K562 (cell line): ENCODE results near the gene KTN1. TPM values are rescaled to one million over a fixed set of nuclear protein-coding genes. Genes with fewer than 3 reads are reported as not detected.

Source experiments
- ATAC-seq: fragments of 200-7000 bp; cut with Tn5 transposase; 3 replicates; pipeline ENCODE4 v1.9.1; 2020; ENCODE audit warnings: moderate library complexity
- BruUV-seq: library from RNA; stranded (reverse); fragments of 400-500 nt; replicated peaks from 2 replicates; lab custom pipeline; 2021; lab: Mats Ljungman, UMichigan
- CTCF ChIA-PET: fragments of 300-600 bp; formaldehyde crosslinking; extraction: SDS; loops from one replicate; lab custom pipeline; 2021; ENCODE audit warnings: low intra/inter-chr PET ratio; lab: Yijun Ruan, JAX
- POLR2A ChIA-PET: fragments of 300-600, 350-650 bp; sonication (Branson Sonifier 250); formaldehyde crosslinking; extraction: SDS; loops from one replicate; lab custom pipeline; 2021; ENCODE audit warnings: antibody characterized with exemption, inconsistent platforms; lab: Yijun Ruan, JAX
- DNase-seq, 4 experiments: peaks; one replicate each; pipeline versions ENCODE4 v3.0.0 to v3.0.0-alpha.2; 2011 to 2018; ENCODE audit warnings: low spot score in 3 of 4, mixed read lengths in 3 of 4; ENCODE audit errors: extremely low read depth in 1 of 4
- FAIRE-seq: peaks from 2 replicates; lab custom pipeline; 2011; peaks lifted over from hg19 to GRCh38; lab: Jason Lieb, UNC
- H2AFZ ChIP-seq: 2 replicates; pipeline ENCODE4 v1.6.0; 2011; ENCODE audit warnings: low read depth, low read length, control low read depth, inconsistent platforms
- H3K27ac ChIP-seq: fragments of 200-600 bp; 3 replicates; pipeline ENCODE4 v1.8.0; 2011; ENCODE audit warnings: low read depth, mild to moderate bottlenecking, control low read depth, inconsistent platforms, low read length, moderate library complexity, mixed read lengths; ENCODE audit errors: extremely low read depth
- H3K27me3 ChIP-seq, 2 experiments: fragments of 300-600 bp in 1 of 2; 2 replicates in 1 of 2; 3 replicates in 1 of 2; pipeline versions ENCODE4 v1.6.0 to v1.8.0; 2011; ENCODE audit warnings: inconsistent platforms in 2 of 2, low read length in 2 of 2, mild to moderate bottlenecking in 1 of 2, mixed read lengths in 1 of 2, moderate library complexity in 1 of 2; ENCODE audit not compliant: control insufficient read depth in 2 of 2, insufficient read depth in 2 of 2
- H3K36me3 ChIP-seq: fragments of 300-600 bp; 3 replicates; pipeline ENCODE4 v1.8.0; 2011; ENCODE audit warnings: mild to moderate bottlenecking, low read length, inconsistent platforms; ENCODE audit not compliant: control insufficient read depth, insufficient read depth
- H3K4me1 ChIP-seq, 2 experiments: fragments of 200-600 bp in 1 of 2; replicated peaks in 1 of 2; 2 replicates in 1 of 2; 3 replicates in 1 of 2; pipeline versions ENCODE4 v1.5.1 to v1.8.0; 2011; ENCODE audit warnings: inconsistent platforms in 2 of 2, low read length in 2 of 2, mild to moderate bottlenecking in 1 of 2, mixed read lengths in 1 of 2, moderate library complexity in 1 of 2; ENCODE audit not compliant: control insufficient read depth in 2 of 2, insufficient read depth in 2 of 2
- H3K4me2 ChIP-seq: 2 replicates; pipeline ENCODE4 v1.6.1; 2011; ENCODE audit warnings: low read length, control low read depth, inconsistent platforms, mixed read lengths; ENCODE audit not compliant: insufficient read depth
- H3K4me3 ChIP-seq: fragments of 200-600 bp; sonication (generic), shearing (Covaris generic); 2 replicates; pipeline ENCODE4 v1.5.1; 2016; ENCODE audit warnings: control low read depth, inconsistent platforms
- H3K79me2 ChIP-seq: fragments of 200-600 bp; 3 replicates; pipeline ENCODE4 v1.8.0; 2011; ENCODE audit warnings: low read length, inconsistent platforms; ENCODE audit not compliant: control insufficient read depth, insufficient read depth
- H3K9ac ChIP-seq, 2 experiments: 2 replicates each; pipeline versions ENCODE4 v1.6.0 to v1.6.1; 2011; ENCODE audit warnings: low read depth in 2 of 2, low read length in 2 of 2, control low read depth in 1 of 2, inconsistent platforms in 1 of 2, mild to moderate bottlenecking in 1 of 2, mixed read lengths in 1 of 2; ENCODE audit not compliant: insufficient read depth in 1 of 2
- H3K9me1 ChIP-seq: one replicate; pipeline ENCODE4 v1.6.0; 2011; ENCODE audit warnings: inconsistent platforms, mild to moderate bottlenecking, low read length, moderate library complexity; ENCODE audit not compliant: control insufficient read depth, insufficient read depth
- H3K9me3 ChIP-seq: replicated peaks from 2 replicates; pipeline ENCODE4 v1.5.1; 2011; ENCODE audit warnings: low read depth, low read length, inconsistent platforms; ENCODE audit not compliant: control insufficient read depth, insufficient read depth
- H4K20me1 ChIP-seq: replicated peaks from 2 replicates; pipeline ENCODE4 v1.6.1; 2011; ENCODE audit warnings: low read length, inconsistent platforms, mixed read lengths; ENCODE audit not compliant: control insufficient read depth, insufficient read depth
- ARID3B ChIP-seq: fragments of 250-450 bp; sonication (Bioruptor Pico); IDR thresholded peaks from 2 replicates; pipeline ENCODE4 v1.4.0; 2020; ENCODE audit warnings: borderline replicate concordance
- BCOR ChIP-seq: fragments of 450-650 bp; IDR thresholded peaks from 2 replicates; pipeline ENCODE4 v1.6.1; 2016
- EGR1 ChIP-seq: fragments of 450-650 bp; conservative IDR thresholded peaks from 2 replicates; pipeline ENCODE4 v1.6.1; 2017; ENCODE audit warnings: mild to moderate bottlenecking
- HLTF ChIP-seq: fragments of 450-650 bp; IDR thresholded peaks from 2 replicates; pipeline ENCODE4 v1.6.1; 2016
- MAX ChIP-seq: sonication (generic); formaldehyde crosslinking; IDR thresholded peaks from 2 replicates; pipeline ENCODE4 v1.9.0; 2022; ENCODE audit warnings: mild to moderate bottlenecking, missing genetic modification reagents
- NBN ChIP-seq: fragments of 450-650 bp; IDR thresholded peaks from 2 replicates; pipeline ENCODE4 v1.6.1; 2016; ENCODE audit warnings: low read depth, mild to moderate bottlenecking
- NR0B1 ChIP-seq: fragments of 450-650 bp; IDR thresholded peaks from one replicate; pipeline ENCODE4 v1.6.1; 2018; ENCODE audit warnings: mild to moderate bottlenecking, moderate library complexity; ENCODE audit not compliant: partially characterized antibody
- RFX5 ChIP-seq: IDR thresholded peaks from 2 replicates; pipeline ENCODE4 v1.6.1; 2011; ENCODE audit warnings: low read depth, mild to moderate bottlenecking, improper control_type of control experiment, low read length
- ZBTB17 ChIP-seq: fragments of 450-650 bp; formaldehyde crosslinking; IDR thresholded peaks from 2 replicates; pipeline ENCODE4 v1.4.0; 2020; ENCODE audit warnings: mild to moderate bottlenecking
- ZFP1 ChIP-seq: fragments of 450-650 bp; formaldehyde crosslinking; IDR thresholded peaks from 2 replicates; pipeline ENCODE4 v1.4.0; 2020; ENCODE audit warnings: mild to moderate bottlenecking, mixed read lengths
- ZFP91 ChIP-seq: sonication (generic); formaldehyde crosslinking; IDR thresholded peaks from 2 replicates; pipeline ENCODE4 v1.8.0; 2022; ENCODE audit warnings: mild to moderate bottlenecking, missing genetic modification reagents
- ZNF561 ChIP-seq: fragments of 450-650 bp; formaldehyde crosslinking; conservative IDR thresholded peaks from 2 replicates; pipeline ENCODE4 v1.4.0; 2020; ENCODE audit warnings: mild to moderate bottlenecking, moderate library complexity
- WGBS: fragments of 100-300 bp; shearing (Covaris generic); methylation state at CpG from one replicate; pipeline ENCODE4 v1.1.6; 2016; ENCODE audit warnings: low coverage, mixed read lengths; ENCODE audit not compliant: insufficient coverage; ENCODE audit errors: missing lambda C conversion rate; 5-methylcytosine and 5-hydroxymethylcytosine counted together
- in situ Hi-C: fragments of 300-500 bp; cut with MboI; formaldehyde crosslinking; loops from 4 replicates; pipeline ENCODE4 v1.15.0; 2018; ENCODE audit warnings: inconsistent platforms, mixed read lengths
- intact Hi-C: fragments of 100-400 bp; cut with micrococcal nuclease; formaldehyde crosslinking; loops from 2 replicates; pipeline ENCODE4 v1.14.2; 2022
- polyA plus RNA-seq, 8 experiments: library from polyadenylated mRNA; depleted of rRNA in 4 of 8; stranded (reverse) in 5 of 8; unstranded in 3 of 8; fragments of >200 nt; fragmentation: Nextera tagmentation in 2 of 8; fragmentation: Illumina TruSeq in 1 of 8; extraction: Ambion mirVana in 2 of 8; extraction: Trizol in 1 of 8; gene quantifications; 2 replicates each; pipeline versions ENCODE4 v1.2.1 to v1.2.3, GENCODE V29; 2011 to 2014; ENCODE audit warnings: inconsistent platforms in 1 of 8, missing spikeins in 1 of 8
- total RNA-seq, 7 experiments: library from RNA; depleted of rRNA in 6 of 7; stranded (reverse); fragments of >200 nt in 6 of 7; fragmentation: Illumina TruSeq in 2 of 7; extraction: Trizol in 2 of 7; gene quantifications; 2 replicates each; pipeline versions ENCODE4 v1.2.1 to v1.2.3, GENCODE V29; 2011 to 2021; ENCODE audit warnings: low replicate concordance in 1 of 7

KTN1 gene
- total and polyA plus RNA-seq, 9 of the 15 experiments (the other 6 are each of a cell fraction or from before 2014, with no cell fraction given), result 34.8 to 120 (median 63.6) TPM

- no peak overlapping the region for H3K4me2 ChIP-seq
- no peak overlapping the region for H3K9ac ChIP-seq
- no peak for ATAC-seq
- TF ChIP-seq EGR1, result no peak
- TF ChIP-seq ZBTB17 (CRISPR knock-in tag), result no peak
- TF ChIP-seq HLTF, result no peak
- no peak for TF ChIP-seq RFX5
- no peak for TF ChIP-seq MAX (CRISPR knock-in tag)
- no peak for TF ChIP-seq ZFP91 (CRISPR knock-in tag)
- no peak for TF ChIP-seq BCOR
- no peak for TF ChIP-seq ARID3B (CRISPR knock-in tag)
- TF ChIP-seq NR0B1, result no peak
- TF ChIP-seq ZNF561 (CRISPR knock-in tag), result no peak
- TF ChIP-seq NBN, result no peak
- no peak for TF ChIP-seq ZFP1 (CRISPR knock-in tag)
- TF ChIP-seq, all 486 proteins: peak for 0
- FAIRE-seq (no peak), DNase-seq (no peak)
- intact Hi-C loops (no loop called here), in situ Hi-C loops (no loop called here)
- no TSS peak for BruUV-seq
- ChIA-PET POLR2A (interaction anchor here (0.7 kb wide), 1 partner anchor 65 kb away, joined by 3 read pairs; no protein-coding TSS in a partner anchor), CTCF (no interaction called here)
- Histone ChIP-seq H3K4me1 (no peaks in the 10 kb centered on the region), H3K36me3 (no peaks in the 10 kb centered on the region), H3K9me3 (no peaks in the 10 kb centered on the region), H2AFZ (no peak overlapping the region), H4K20me1 (no peaks in the 10 kb centered on the region), H3K4me3 (no peak overlapping the region), H3K79me2 (no peaks in the 10 kb centered on the region), H3K27me3 (peaks cover 3 to 12% of the 10 kb centered on the region in 2 experiments; a peak in 3 of 5 replicates), H3K27ac (no peak overlapping the region), H3K9me1 (no peaks in the 10 kb centered on the region)
- WGBS, result 0% methylated on average over 4 of the region's 4 CpGs
These were observed 137.6 kb downstream of the KTN1 start for GRCh38 chr14:55717621-55718020.
